Measurements from ENCODE around the gene NACA. TPM values are rescaled to one million over a fixed set of nuclear protein-coding genes. Genes with fewer than 3 reads are reported as not detected.

NACA gene
- total RNA-seq, 6 donors from 2014 or later: 419 to 868 (median 611) TPM

DNA sequence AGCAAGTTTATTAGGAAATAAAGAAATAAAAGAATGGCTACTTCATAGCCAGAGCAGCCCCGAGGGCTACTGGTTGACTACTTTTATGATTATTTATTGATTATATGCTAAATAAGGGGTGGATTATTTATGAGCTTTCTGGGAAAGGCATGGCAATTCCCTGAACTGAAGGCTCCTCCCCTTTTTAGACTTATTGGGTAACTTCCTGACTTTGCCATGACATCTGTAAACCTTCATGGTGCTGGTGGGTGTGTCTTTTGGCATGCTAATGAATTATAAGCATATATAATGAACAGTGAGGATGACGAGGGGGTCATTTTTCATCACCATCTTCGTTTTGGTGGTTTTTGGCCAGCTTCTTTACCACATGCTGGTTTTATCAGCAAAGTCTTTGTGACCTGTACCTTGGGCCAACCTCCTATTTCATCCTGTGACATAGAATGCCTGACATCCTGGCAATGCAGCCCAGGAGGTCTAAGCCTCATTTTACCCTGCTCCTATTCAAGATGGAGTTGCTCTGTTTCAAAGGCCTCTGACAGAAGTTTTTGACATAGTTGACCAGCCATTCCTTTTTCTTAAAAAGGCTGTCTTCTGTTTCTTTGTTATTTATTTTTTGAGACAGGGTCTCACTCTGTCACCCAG, 26.0 kb downstream of the NACA start:
- no peak for DNase-seq
- H3K27me3 ChIP-seq: no peaks in the 10 kb centered on the region
- no peak for ATAC-seq (ENCODE audit: low FRiP score in 2 of 2)
- WGBS, 2 donors: 63 to 67% methylated on average over 3 of the region's 3 CpGs
- peak overlapping the region in 2 of 4 donors; percentile 57 to 70 for H3K27ac ChIP-seq
- TF ChIP-seq EP300 (IDR thresholded peaks at IDR 0.05): no peak
- no peak for TF ChIP-seq POLR2A (IDR thresholded peaks at IDR 0.05)
- TF ChIP-seq, protein P1, sequence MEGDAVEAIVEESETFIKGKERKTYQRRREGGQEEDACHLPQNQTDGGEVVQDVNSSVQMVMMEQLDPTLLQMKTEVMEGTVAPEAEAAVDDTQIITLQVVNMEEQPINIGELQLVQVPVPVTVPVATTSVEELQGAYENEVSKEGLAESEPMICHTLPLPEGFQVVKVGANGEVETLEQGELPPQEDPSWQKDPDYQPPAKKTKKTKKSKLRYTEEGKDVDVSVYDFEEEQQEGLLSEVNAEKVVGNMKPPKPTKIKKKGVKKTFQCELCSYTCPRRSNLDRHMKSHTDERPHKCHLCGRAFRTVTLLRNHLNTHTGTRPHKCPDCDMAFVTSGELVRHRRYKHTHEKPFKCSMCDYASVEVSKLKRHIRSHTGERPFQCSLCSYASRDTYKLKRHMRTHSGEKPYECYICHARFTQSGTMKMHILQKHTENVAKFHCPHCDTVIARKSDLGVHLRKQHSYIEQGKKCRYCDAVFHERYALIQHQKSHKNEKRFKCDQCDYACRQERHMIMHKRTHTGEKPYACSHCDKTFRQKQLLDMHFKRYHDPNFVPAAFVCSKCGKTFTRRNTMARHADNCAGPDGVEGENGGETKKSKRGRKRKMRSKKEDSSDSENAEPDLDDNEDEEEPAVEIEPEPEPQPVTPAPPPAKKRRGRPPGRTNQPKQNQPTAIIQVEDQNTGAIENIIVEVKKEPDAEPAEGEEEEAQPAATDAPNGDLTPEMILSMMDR (IDR thresholded peaks at IDR 0.05): no peak
- no peak for TF ChIP-seq POLR2AphosphoS5 (IDR thresholded peaks at IDR 0.05)
- H3K36me3 ChIP-seq: no peaks in the 10 kb centered on the region
- H3K4me1 ChIP-seq: no peaks in the 10 kb centered on the region
- H3K4me3 ChIP-seq: no peak overlapping the region
- H3K9me3 ChIP-seq: no peaks in the 10 kb centered on the region

- Histone ChIP-seq H3K27ac (no peak overlapping the region), H3K4me1 (no peaks in the 10 kb centered on the region), H3K27me3 (no peaks in the 10 kb centered on the region), H3K9me3 (no peaks in the 10 kb centered on the region), H3K4me3 (no peak overlapping the region), H3K36me3 (no peaks in the 10 kb centered on the region)
- TF ChIP-seq EP300 (IDR thresholded peaks at IDR 0.05) (no peak), POLR2AphosphoS5 (IDR thresholded peaks at IDR 0.05) (no peak), POLR2A (IDR thresholded peaks at IDR 0.05) (no peak)
- TF ChIP-seq, protein P1 (IDR thresholded peaks at IDR 0.05): no peak
- WGBS, 2 donors: 82 to 91% methylated on average over 2 of the region's 2 CpGs
- no peak for ATAC-seq (ENCODE audit: low FRiP score in 2 of 2)
- DNase-seq: no peak
These were observed 29.6 kb downstream of the NACA start for GRCh38 chr12:56695327-56696101.

DNA sequence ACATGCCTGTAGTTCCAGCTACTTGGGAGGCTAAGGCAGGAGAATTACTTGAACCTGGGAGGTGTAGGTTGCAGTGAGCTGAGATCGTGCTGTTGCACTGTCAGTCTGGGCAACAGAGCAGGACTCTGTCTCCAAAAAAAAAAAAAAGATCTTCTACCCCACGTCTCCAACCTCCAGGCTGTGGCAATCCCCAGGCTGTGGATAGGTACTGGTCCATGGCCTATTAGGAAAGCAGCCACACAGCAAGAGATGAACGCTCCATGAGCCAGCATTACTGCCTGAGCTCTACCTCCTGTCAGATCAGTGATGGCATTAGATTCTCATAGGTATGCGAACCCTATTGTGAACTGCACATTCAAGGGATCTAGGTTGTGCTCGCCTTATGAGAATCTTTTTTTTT, 30.9 kb downstream of the NACA start:
- no peak overlapping the region for H3K4me3 ChIP-seq
- H3K27me3 ChIP-seq: no peaks in the 10 kb centered on the region
- WGBS, 2 donors: 75 to 89% methylated on average over 5 of the region's 5 CpGs
- TF ChIP-seq, protein P1 (IDR thresholded peaks at IDR 0.05): no peak
- TF ChIP-seq POLR2AphosphoS5 (IDR thresholded peaks at IDR 0.05): no peak
- no peak for TF ChIP-seq EP300 (IDR thresholded peaks at IDR 0.05)
- no peak for TF ChIP-seq POLR2A (IDR thresholded peaks at IDR 0.05)
- peaks cover 2 to 5% (median 3%) of the 10 kb centered on the region in 4 donors for H3K4me1 ChIP-seq
- DNase-seq: no peak
- no peaks in the 10 kb centered on the region for H3K9me3 ChIP-seq
- no peak for ATAC-seq (ENCODE audit: low FRiP score in 2 of 2)
- H3K36me3 ChIP-seq: no peaks in the 10 kb centered on the region
- H3K27ac ChIP-seq: no peak overlapping the region

- no peak for ATAC-seq (ENCODE audit: low FRiP score in 2 of 2)
- Histone ChIP-seq H3K4me3 (peak overlapping the region; percentile 30 to 89 (median 84)), H3K4me1 (peaks cover 20 to 40% (median 33%) of the 10 kb centered on the region in 4 donors), H3K27ac (peak overlapping the region; percentile 98 to 100 (median 99)), H3K27me3 (no peaks in the 10 kb centered on the region), H3K9me3 (no peaks in the 10 kb centered on the region), H3K36me3 (no peaks in the 10 kb centered on the region)
- 1 to 9% methylated on average over 7 of the region's 7 CpGs for WGBS, 2 donors
- TF ChIP-seq, protein P1 (IDR thresholded peaks at IDR 0.05): no peak
- TF ChIP-seq EP300 (IDR thresholded peaks at IDR 0.05): no peak
- no peak for TF ChIP-seq POLR2AphosphoS5 (IDR thresholded peaks at IDR 0.05)
- TF ChIP-seq POLR2A (IDR thresholded peaks at IDR 0.05): no peak
- DNase-seq: peak in 1 of 2 donors; percentile 61
These were observed 36.3 kb downstream of the NACA start for GRCh38 chr12:56688846-56689109.

Data from upper lobe of left lung (tissue), 6 donors.